GM18870 (cell line): ENCODE measurements around the gene CDH4.

Experiments used
- ATAC-seq: cut with Tn5 transposase; IDR thresholded peaks from one replicate; pipeline ENCODE4 v1.9.1; 2021; ENCODE audit warnings: moderate library complexity; ENCODE audit not compliant: unreplicated experiment

Gene CDH4

DNA sequence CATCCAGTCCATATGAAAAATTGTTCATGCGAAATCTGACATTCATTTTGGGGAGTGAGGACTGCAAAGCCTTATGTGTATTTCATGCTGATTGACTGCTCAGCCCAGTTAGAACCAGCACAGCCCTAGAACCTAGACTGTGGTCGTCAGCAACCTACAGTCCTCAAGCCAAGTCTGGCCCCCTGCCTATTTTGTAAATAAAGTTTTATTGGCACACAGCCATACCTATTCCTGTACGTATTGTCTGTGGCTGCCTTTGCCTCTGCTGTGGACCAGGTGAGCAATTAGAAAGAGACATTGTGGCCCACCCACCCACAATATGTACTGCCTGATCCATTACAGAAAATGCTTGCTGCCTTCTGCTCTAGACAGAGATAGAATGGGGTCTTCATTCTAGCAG lies 422.6 kb downstream of the CDH4 start:
- no peak for ATAC-seq

DNA sequence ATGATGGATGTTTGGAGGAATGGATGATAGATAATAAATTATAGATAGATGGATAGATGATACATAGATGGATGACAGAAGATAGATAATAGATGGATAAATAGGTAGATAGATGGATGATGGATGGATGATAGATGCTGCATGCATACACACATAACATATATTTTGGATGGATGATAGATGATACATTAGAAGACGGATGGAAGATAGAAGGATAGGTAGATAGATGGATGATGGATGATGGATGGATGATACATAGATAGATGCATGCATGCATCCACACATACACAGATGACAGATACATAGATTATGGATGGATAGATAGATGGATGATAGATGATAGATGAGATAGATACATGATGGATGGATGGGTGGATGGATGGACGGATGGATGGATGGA lies 425.9 kb downstream of the CDH4 start:
- ATAC-seq = no peak

DNA sequence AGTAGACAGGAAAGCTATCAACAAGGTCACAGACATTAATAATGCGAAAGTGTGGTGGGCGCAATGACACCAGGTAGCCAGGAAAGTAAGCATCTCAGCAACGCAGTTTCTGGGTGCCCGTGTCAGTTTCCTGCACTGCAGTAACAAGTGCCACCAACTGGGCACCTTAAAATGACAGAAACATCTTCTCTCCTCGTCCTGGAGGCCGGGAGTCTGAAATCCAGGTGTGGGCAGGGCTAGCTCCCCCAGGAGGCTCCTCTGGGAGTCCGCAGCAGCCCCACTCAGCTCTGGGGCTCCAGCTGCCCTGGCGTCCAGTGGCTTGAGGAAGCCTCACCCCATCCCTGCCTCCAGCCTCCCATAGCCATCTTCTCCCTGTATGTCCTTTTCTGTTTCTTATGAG lies 426.4 kb downstream of the CDH4 start:
- no peak for ATAC-seq

DNA sequence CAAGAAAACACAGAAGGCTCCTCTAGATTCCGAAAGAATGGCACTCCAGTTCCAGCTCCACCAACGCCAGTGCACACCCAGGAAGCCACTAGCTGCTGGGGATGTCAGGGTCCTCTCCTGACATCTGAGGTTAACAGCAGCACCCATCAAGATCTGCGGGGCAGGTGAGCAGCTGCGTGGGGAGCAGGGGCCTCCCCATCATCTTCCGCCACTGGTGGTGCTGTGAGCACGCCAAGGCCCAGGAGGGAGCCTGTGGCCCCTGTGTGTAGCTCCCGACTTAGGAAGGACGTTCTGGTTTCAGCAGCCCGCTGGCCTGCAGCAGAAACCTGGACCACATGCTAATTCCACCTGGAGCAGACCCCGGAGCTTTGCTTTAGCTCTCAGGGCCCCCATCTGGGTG lies 427.4 kb downstream of the CDH4 start:
- ATAC-seq = no peak

DNA sequence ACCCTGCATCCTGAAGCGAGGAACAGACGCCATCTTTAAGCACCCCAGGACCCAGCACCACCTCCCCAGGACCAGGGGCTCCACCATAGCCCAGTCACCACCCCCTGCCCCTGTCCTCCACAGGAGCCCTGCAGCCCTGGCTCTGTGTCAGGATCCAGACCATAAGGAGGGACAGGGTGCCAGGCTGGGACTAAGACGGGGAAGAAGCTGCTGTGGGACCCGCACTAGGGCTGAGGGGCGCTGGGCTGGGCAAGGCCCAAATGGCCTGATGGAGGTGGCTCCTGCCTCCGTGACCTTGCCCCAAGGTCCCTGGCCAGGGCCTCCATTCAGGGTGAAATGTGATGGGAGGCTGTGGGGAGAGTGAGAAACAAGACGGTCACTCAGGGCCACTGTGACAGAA lies 428.0 kb downstream of the CDH4 start:
- ATAC-seq = no peak

DNA sequence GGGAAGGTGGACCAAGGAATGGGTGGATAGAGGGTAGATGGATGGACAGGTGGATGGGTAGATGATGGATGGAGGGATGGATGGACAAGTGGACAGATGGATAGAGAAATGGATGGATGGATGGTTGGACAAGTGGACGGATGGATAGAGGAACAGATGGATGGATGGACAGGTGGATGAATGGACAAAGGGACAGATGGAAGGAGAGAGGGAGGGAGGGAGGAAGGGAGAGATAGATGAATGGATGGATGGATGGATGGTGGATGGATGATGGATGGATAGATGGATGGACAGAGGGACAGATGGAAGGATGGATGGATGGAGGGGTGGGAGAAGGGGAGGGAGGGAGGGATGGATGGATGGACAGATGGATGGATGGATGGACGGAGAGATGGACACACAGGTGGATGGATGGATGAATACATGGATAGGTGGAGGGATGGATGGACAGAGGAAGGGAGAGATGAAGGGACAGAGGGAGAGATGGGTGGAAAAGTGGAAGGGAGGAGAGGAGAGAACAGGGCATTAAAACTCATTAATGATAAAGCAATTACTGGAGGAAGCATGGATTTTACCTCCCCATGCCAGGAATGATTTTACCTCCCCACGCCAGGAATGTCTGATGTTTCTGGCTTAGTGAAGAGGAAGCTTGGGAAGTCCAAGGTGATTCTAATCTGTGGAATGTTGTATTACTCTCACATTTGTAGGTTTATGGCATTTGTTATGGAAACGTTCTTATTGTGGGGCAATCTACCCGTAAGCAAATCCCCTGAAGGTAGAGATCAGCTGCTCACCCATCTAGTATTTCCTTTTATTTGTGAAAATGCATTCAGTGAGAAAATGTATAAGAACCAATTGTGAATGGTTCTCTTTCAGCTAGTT lies 430.3 kb downstream of the CDH4 start:
- no peak for ATAC-seq

DNA sequence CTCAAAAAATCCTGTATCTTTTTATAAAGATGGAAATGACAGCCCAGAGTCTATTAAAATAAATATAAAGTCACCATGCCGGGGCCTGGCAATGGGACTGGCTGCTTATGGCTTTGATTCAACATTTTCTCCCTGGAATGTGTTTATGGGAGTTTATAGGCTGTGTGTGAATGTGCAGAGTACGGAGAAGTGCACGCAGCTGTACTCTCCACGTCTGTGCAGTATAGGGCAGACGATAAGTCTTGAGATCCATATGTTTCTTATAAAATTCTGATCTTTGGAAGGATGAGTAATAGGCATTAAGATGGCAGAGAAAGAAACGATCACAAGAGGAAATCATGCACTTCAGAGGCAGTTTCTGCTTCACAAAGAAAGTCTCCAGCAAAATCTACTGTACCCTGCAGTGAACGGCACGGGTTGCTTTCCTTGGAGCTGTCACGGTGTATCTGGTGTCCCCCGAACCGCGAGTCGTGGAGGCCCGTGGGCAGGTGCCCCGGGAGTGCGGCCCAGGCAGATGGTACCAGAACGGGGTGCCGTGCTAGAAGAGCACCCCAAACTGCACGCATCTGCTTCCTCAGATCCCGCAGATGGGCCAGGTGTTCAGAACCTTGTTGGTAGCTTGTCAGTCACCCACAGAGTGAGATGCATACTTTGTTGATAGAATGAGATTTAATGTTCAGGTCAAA lies 431.1 kb downstream of the CDH4 start:
- ATAC-seq = no peak

DNA sequence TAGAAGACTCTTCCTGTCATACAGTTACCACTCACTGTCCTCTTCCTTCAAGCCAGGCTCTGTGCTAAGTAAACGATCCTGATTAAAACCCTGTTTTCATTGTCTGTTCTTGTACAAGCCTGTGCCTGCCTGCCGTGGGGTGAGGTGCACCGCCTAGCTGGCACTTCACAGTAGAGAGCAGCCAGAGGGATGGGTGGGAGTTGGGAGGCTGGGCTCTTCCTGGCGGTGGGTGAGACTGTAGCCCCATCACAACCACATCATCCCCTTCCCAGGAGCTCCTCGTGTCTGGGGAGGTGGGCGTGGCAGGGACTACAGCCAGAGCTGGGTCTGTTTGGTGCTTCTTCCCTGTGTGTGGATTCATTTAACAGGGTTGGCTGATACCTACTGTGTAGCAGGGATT lies 431.7 kb downstream of the CDH4 start:
- no peak for ATAC-seq

DNA sequence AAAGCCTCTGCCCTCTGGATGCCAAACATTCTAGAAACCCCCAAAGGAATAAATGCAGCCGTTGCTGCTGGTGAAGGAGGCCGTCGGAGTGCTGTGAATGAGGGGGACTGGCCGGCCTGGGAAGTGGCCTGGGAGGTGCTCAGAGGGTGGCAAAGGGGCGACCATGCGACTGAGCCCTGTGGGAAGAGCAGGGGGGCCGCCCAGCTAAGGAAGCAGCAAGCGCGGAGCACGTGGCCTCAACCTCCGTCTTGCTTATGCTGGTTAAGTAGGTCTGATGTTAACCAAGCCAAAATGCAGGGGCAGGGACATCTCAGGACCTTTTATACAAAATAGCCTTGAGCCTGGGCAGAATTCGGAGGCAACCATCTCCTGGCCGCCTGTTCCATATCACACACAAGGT lies 432.1 kb downstream of the CDH4 start:
- no peak for ATAC-seq

DNA sequence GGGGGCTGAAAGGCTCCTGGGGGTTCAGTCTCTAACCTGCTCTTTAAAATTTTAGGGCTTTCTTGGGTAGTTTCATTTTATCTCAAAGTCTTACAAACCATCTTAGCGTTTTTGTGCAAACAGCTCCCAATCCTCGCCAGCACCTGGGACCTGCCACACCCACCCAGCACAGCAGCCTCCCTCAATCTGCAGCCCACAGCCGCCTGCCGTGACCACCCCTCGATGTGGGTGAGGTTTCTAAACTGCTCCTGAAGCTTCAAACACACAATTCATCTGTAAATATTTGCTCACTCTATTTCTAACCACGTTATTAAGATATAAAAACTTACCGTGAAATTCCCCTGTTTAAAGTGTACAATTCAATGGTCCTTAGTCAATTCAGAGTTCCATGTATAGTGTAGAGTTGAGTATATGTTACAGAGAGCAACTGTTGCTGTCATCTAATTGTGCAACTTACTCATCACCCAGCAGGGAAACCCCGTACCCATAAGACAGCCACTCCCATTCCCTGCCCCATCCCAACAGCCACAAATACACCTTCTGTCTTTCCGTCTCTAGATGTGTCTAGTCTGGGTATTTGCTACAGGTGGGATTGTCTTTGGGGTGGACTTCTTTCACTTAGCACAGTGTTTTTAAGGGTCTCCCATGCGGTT lies 432.6 kb downstream of the CDH4 start:
- ATAC-seq = no peak

DNA sequence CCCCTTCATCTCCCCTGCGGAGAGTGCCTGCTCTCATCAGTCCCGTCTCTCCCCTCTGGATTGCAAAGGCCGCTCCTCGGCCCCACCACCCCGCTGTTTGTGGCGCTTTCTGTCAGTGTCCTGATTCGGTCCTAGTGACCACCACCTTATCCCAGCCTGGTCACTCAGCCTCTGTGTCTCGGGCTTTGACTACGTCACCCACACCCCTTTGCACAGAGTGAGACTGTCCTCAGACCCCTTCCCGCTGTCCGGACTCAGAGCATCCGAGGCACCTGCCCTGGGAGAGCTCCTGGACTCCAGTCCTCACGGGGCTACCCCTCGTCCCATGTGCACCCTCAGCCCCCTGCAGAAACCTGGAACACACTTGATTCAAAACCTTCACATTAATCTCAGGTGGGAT lies 433.4 kb downstream of the CDH4 start:
- no peak for ATAC-seq

DNA sequence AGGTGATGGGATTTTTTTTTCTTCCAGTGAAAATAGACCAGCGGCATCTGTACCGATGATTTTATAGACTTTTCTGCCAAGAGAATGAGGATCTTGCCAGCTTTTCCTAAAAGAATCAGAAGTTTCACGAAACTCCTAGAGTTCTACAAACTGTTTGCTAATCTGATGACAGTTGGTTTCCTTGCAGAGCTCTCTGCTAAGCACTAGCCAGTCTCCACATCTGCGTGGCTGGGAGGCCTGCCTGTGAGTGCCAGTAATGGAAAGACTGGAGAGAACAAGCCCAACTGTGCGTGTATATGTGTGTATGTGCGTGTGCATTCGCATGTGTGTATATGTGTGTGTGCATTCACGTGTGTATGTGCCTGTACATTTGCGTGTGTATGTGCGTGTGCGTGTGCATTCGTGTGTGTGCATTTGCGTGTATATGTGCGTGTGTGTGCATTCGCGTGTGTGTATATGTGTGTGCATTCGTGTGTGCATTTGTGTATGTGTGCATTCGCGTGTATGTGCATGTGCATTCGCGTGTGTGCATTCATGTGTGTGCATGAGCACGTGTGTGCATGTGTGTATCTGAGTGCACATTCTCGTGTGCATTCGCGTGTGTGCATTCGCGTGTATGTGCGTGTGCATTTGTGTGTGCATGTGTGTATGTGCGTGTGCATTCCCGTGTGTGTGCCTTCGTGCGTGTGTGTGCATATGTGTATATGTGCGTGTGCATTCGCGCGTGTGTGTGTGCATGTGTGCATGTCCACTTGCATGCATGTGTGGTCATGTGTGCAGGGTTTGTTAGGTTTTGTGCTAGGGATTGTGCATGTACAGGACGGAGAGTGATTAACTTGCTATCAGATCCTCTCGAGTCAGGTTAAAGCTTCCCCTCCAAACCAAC lies 434.2 kb downstream of the CDH4 start:
- ATAC-seq = no peak

DNA sequence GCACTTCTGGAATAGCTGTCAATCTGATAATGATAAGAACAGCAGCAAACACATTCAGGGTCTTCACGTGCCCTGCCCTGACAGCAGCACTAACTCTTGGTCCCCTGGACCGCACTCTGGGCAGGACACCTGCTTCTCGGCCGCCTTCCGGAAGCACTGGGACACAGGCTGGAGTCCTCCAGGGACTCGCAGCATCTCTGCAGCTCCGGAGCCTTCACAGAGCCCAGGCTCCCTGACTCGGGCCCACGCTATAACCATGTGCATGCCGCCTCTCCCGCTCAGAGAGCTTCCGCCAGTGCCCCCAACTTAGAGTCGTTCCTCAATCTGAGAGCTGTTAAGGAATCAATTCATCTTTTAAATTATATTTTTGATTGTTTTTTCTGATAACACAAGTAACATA lies 436.4 kb downstream of the CDH4 start:
- no peak for ATAC-seq

DNA sequence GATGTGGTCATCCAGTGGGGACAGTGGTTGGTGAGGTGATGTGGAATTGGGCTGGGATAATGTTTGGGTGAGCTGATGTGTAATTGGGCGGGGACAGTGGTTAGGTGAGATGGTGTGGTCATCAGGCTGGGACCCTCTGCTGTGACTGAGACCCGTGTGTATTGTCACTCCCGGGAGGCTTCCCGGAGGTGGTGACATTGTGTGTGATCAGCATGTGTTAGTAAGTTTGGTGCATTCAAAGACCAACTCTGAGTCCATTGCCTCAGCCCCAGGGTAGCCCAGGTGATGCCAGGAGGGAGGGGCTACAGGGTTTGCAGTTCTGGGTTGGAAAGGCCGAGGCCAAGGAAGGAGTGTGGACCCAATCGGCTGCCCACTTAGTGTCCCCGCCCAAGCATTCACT lies 438.1 kb downstream of the CDH4 start:
- no peak for ATAC-seq

DNA sequence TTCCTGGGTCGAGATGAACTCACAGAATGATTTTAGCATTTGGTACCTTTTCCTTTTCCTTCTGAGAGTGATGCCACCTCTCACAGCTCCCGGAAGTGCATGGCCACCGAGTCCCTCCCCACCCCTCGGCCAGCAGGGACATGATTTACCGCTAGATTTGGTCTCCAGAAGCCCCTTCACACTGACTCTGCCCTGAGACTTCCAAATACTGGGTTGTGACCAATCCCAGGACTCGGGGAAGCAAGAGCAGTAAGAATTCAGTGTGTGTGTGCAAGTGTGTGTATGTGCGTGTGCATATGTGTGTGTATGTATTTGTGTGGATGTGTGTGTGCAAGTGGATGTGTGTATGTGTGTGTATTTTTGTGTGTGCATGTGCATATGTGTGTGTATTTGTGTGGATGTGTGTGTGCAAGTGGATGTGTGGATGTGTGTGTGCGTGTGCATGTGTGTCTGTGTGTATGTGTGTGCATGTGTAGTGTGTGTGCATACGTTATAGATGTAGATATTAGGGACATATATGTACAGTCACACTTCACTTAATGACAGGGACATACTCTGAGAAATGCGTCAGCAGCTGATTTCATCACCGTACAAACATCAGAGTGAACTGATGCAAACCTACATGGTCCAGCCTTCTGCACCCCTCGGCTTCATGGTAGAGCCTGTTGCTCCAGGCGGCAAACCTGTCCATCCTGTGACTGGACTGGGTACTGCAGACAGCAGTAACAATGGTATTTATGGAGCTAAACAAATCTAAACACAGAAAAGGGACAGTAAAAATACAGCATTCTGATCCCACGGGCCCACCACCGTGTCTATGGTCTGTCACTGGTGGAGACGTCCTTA lies 439.2 kb downstream of the CDH4 start:
- no peak for ATAC-seq

DNA sequence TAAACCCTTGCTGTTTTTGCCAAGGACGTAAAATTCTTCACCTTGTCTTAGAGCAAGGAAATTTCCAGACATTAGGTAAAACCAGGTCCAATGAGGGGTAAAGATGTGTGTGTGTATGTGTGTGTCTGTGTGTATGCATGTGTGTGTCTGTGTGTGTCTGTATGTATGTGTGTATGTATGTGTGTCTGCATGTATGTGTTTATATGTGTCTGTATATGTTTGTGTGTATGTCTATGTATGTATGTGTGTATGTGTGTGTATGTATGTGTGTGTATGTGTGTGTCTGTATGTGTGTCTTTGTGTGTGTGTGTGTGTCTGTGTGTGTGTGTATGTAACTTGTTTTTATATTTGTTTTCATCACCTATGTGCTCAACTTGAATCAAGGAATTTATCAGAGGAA lies 439.9 kb downstream of the CDH4 start:
- no peak for ATAC-seq

DNA sequence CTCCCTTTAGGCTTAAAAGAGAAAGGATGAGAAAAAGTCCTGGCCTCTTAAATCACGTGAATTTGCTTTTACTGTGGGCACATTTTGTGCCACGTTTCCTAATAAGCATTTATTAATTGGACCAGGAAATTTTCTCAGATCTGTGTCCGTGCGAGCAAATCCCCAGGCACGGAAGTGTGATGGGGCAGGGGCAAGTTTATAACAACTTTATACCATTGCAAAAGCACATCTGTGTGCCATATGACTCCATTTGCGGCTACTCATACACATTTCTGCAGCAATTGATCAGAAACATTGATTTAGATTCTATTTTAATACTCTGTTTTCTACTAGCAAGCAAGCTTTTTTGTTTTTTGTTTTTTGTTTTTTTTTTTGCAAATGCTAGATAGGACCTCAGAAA lies 440.4 kb downstream of the CDH4 start:
- ATAC-seq = no peak

DNA sequence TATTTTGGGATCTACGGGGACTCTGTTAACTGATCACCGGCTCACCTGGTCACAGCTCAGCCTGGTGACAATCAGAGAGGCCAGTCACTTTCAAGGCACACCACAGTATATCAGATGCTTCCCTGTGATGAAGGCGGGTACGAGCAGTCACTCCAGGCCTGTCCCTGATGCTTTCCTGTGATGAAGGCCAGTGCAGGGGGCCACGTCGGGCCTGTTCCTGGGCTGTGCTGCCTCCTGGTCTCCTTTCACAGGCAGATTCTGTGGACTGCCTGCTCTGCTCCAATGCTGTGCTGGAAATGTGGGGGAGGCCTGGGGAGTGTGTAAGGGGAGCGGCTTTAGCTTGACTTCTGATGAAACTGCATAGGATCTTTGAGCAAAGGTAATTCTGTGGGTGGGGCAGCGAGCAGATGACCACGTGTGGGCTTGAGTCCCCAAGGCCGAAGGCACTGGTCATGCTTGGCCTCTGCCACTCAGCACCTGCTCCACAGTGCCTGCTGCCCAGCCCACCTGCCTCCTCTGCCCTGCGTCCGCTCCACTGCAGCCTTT lies 441.1 kb downstream of the CDH4 start:
- no peak for ATAC-seq

DNA sequence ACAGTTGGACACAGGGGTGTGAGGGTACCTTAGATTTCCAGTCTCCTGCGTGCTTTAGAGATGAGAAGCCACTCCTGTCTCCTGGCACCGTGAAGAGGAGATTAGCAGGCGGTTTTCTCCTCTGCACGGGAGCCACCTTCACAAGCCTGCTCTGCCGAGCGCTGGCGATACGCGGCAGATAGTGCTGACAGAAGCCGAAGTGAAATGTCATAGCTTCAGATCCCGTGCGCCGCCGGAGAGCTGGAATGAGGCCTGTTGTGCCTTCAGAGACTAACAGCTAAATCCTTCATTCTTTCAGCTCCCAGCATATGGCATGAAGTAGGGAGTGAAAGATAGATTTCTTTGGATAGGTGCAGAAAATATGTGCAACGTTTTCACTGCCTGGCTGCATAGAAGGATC lies 442.6 kb downstream of the CDH4 start:
- no peak for ATAC-seq

DNA sequence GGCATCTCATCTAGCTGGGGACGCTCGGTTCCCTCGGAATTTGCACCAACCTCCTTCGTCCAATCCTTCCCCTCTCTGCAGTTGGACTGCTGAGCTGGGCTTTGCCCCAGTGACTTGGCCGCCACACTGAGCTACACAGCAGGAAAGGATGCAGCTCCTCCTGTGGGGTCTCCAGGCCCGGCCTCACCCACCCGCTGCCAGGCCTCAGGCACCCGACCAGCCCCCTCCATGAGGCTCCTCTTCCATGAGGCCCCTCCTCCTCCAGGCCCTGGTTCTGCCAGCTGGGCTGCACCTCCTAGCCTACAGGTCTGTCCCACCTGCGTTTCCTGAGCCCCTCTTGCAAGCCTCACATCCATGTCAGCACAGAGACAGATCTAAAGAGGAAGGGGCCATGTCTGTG lies 443.7 kb downstream of the CDH4 start:
- ATAC-seq = no peak
